Eye (tissue), 1 donor: ENCODE data around the gene DGKG.
A peak's percentile ranks its signal among the peaks of the same experiment; 100 is the strongest.

ENCODE experiments used
- DNase-seq: peaks from one replicate; pipeline ENCODE4 v3.0.0-alpha.2; 2015

DGKG gene

DNA sequence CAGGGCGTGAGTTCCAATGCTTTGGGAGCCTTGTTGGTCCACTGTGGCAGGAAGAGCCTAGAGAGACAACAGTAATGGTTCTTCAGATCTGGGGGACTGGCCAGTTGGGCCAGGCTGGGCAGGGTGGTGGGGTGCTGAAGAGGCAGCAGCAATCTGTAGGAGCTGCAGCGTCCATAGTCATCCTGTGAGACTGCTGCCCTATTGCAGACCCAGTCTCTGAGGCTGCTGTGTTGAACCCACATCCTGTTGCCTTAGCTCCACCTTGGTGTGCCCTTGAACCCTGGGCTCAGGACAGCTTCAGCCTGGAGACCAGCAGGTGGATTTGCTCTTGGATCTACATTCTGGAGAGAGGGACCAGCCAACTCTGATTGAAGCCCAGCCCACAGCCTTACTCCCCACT is 229.5 kb downstream of the DGKG start:
- no peak for DNase-seq

DNA sequence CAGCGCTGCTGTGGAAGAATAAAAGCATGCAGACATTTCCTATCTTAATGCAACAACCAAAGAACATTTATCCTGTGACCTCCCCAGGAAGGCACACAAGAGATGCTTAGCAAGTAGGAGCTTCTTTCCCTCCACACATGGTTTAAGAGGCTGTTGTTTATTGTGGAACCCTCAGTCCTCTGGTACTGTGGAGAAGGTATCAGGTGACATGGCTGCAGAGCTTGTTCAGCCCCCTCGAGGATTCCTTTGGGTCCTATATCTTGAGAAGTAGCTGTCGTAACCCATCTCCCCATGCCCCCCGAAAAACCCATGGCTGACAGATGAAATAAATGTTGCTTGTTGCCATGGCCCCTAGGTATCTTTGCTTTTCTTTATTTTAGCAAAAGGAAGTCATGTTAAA is 232.8 kb downstream of the DGKG start:
- DNase-seq = no peak

DNA sequence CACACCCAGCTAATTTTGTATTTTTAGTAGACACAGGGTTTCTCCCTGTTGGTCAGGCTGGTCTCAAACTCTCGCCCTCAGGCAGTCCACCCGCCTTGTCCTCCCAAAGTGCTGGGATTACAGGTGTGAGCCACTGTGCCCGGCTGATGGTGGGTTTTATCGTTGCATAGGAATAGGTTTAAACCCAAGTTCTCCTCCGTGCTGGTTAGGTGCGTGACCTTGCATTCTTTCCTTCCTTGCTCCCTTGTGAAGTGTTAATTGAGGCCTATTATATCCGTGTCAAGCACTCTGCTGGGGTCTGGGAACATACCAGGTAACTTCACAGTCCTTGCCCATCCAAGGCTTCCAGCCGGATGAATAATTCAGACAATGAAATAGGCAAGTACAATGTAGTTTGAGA is 233.9 kb downstream of the DGKG start:
- no peak for DNase-seq

- DNase-seq = no peak
These were observed 234.6 kb downstream of the DGKG start for GRCh38 chr3:186127463-186127862.

GRCh38 chr3:186125118-186125517 is 236.9 kb downstream of the DGKG start:
- no peak for DNase-seq

- DNase-seq = peak; percentile 40
These were observed 237.4 kb downstream of the DGKG start for GRCh38 chr3:186124592-186124991.

DNA sequence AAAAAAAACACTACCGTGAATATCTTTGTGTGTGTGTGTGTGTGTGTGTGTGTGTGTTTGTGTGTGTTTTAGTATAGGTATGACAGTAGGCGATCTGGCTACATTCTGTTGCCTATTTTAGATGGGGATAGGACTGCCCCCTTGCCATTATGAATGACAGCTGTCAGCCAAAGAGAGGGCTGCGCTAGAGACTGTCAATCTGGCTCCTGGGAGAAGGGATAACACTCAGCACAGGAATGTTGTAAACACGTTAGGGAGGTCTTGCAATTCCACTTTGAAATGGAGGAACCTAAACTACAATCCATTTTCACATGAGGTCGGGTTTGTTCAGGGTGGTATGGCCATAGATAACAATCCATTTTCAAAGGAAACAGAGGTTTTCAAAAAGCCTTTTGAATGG is 239.0 kb downstream of the DGKG start:
- no peak for DNase-seq

GRCh38 chr3:186121968-186122367 is 240.1 kb downstream of the DGKG start:
- no peak for DNase-seq

DNA sequence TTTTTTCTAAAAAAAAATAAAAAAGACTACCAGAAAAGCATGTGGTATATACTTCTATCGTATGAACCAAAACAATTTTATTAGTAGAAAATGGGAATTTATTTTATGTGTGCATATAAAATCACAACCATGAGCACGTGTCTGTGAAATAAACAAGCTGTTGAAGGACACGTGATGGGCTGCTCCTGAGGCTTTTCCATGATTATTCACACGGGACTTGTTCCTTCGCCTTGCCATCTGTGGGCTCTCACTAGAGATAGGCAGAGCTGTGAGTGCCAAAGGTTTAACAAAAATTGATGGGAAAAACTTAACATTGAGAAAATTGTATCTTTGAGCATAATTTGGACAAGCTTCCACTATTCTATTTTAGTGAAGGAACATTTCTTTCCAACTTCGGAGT is 240.8 kb downstream of the DGKG start:
- no peak for DNase-seq

GRCh38 chr3:186119499-186119898 is 242.5 kb downstream of the DGKG start:
- no peak for DNase-seq

GRCh38 chr3:186118692-186119091 is 243.3 kb downstream of the DGKG start:
- no peak for DNase-seq

GRCh38 chr3:186117521-186118134 is 244.4 kb downstream of the DGKG start:
- DNase-seq = no peak

DNA sequence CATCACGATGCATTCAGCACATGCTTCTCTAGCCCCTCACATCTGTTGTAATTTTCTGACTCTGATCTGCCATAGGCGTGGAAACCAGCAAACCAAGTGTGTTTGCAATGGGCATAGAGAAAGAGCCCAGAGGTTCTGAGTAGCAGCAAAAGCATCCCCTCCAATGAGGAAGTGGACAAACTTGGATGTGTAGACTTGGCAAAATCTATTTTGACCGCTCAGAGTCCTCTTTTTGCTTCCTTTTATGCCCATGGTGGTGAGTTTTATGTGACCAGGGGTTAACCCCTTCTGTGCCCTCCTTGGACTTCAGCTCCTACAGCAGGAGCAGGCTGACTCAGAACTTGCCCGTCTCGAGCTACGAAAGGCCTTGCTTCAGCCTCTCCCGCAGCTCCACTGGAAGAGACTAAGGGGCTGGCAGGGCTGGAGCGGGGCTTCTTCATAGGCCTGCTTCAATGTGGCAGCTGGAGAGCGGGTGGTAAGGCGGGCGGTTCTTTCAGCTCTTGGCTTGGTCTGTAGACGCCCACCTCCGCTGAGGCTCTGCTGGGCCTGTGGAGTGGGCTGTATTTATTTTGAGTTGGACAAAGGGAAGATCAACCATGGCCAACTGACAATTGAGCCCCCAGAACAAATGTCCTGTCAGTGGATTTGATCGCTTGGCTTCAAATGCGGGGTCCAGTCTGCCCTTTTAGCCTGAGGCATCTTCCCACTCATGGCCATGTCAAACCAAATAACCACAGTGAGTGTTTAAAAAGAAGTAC is 246.6 kb downstream of the DGKG start:
- DNase-seq = no peak

DNA sequence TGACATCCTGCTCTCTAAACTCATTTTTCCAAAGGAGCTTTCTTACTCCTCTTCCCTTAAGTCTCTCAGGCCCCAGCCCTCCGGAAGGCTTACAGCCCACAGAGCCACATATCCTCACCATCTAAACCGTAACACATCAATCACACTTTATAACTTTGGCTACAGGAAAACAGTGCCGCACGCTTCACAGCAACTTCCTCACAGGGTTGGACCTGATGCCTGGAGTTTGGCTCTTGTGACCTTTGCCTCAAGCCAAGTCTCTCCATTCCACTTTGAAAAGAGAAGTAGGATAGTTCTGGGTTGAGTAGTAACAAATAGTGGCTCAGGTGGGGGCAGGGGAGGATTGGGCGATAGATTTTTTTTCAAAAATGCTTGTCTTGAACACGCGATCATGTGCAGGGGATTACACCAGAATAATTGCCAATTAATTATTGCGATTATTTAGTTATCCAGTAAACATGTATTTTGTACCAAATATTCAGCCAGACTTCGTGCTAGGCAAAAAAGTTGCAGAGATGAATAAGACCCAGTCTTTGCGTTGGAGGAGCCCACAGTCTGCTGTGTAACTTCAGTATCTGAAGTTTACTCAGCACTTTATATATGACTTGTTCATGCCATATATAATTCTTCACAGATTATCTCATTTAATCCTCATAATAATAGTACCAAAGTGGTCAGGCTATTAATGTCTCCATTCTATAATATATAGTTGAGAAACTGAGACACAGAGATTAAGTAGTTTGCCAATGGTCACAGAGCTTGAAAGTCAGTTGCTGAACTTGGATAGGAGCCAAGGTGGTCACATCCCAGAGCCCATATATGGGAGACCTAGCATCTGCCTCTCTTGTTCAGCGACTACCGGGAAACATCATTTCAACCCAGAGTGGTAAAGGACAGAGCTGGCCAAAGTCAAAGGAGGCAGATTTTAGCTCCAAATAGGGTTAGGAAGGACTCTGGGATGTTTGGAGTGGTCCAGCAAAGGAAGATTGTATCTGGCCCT is 250.8 kb downstream of the DGKG start:
- no peak for DNase-seq

DNA sequence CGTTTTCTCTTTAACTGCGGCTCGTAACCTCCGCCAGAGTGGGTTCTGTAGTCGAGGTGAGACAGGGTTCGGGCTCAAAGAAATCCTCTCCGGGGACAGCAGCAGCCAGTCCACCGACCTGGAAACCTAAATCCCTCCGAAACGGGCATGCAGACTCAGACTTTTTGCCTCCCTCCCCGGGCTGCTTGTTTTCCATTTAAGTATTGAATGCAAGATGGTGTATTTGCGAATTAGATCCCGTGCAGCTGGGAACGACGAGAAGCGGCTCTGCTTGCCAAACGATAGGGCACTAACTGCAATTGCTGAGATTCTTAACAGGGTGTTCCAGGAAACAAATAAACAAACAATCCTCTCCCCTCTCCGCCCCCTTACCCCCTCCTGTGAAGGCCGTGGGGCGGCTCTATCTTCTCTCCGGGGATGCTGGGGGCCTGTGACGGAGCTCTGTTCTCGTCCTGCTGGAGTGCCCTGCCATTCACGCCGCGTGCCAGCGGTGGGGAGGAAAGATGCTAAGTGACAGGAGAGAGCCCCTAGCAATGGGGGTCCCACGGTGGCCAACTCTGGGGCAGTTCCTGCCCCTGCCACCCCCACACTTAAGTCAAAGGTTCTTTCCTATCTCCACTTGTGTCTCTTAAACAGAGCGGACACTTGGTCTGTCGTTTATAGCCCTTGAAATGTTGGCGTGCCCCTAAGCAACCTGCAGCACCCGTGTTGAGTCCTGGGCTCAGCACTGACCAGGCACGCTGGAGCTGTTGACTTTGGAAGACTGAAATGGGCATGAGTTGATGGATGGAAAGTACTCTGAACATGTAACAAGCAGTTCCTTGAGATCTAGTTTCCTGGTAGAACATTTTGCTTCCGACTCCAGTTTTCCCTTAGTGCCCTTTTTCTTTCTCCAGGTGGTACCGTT is 251.9 kb downstream of the DGKG start:
- no peak for DNase-seq

DNA sequence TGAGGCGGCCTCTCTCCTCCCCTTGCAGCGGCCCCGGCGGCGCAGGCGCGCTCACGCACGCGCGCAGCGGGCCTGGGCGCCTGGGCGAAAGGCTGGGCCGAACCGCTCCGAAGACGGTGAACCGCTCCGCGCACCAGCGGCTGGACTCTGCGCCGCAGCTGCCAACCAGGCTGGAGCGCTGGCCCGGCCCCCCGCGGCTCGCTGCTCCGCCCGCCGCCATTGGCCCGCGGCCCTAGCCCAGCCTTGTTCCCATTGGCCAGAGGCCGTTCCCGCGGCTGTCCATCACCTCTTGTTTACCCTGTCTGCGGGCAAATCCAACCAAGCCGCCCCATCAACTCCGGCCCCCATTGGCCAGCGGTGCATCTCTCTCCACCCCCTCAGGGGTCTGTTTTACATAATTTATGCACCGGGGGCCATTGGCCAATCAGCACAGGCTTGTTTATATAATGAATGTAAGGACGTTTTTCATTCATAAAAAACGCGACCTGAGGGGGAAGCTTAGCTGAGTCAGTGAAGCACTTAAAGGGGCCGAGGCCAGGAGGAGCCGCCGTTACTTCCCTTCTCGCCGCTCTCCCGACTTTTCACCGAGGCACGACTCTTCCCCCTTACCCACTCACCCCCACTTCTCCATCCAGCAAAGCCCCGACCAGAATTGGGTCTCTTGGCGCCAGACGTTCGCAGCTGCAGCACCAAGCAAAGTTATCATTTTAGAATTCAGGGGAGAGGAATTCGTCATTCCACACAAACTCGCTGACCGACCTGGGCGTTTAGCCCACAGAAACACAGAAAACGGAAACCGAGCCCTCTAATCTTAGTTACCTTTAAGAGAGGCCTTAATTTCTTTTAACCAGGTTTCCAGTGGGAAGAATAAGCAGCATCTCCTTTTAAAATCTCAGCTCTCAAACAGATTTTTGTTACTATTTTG is 252.8 kb downstream of the DGKG start, which contains the start of gene ETV5:
ETV5 (minus strand) TSS at position 149 of the 925 bp plus-strand sequence. CDS start 3,221 bp downstream, outside the sequence.
- DNase-seq = peak; percentile 100

DNA sequence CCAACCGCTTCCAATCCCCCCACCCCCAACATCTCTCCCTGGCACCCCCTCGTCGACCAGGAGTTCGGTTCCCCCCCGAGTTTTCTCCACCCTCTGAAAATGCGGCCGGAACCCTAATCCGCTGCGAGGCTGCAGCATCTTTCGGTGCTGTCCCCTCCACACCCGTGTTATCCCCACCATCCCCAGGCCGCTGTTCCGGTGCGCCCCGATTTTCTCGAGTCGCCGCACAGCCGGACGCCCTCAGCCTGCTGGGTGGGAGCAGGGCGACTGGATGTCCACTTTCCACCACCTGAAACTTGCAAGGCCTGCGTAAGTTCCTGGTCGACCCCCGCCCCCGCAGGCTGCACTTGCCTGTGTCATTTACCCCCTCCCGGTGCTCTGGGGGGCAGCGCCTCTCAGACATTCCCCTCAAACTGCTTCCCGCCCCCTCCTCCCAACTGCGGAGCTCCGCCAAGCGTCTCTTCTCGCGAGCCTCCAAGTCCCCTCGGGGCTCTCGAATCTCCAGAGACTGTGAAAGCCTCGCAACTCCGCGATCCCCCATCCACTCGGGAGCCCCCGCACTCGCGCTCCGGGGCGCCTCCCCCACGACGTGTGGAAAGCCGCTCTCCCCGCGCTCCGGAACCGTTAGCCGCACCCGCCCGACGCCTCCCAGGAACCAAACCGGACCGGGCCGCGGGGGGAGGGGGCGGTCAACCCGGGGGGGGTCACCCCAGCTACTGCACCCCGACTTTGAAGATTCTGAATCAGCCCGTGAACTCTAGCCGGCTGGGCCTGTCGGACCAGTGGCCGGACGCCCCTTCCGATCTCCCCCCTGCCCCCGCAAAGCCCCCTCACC is 253.7 kb downstream of the DGKG start:
- peak; percentile 91 for DNase-seq

- peak; percentile 91 for DNase-seq
These were observed 254.6 kb downstream of the DGKG start for GRCh38 chr3:186107215-186108105.

DNA sequence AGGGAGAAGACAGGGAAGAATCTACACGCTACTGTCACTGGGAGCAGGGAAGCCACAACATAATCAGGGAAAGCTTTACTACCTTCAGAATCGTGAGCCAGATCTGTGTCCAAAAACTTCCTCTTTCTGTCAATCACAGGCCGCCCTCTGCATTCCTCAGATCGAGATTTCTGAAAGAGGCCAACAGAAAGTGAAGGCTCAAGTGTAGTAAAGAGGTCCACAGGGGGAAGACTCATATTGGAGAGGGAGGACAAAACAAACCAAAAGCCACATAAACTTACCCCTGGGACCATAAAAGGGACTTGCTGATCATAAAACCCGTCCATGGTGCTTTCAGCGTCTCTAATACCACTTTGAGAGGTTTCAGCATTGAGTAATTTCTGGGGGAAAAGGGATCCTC is 256.5 kb downstream of the DGKG start:
- DNase-seq = no peak
